ENCODE measurements around the gene LRP3. TPM values are rescaled to one million over a fixed set of nuclear protein-coding genes. Genes with fewer than 3 reads are reported as not detected.

Gene LRP3
- total RNA-seq, 1 experiment from 2014 or later: 9.9 TPM

DNA sequence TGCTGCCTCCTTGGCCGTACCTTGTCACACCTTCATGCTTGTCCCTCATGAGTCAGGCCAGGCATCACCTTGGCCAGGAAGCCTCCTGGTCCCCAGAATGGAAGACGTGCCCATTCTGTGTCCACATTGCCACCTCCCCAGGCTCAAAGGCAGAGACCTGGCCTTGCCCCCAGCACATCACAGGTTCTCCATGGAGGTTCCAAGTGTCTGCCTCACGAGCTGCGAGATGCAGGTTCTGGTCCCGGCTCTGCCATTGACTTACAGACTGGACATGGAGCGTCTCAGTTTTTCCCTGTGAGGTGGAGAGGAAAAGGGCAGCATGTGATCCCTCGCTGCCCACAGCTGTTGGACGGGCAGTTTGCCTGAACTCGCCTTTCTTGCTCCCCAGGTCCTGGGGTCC lies 40.6 kb downstream of the LRP3 start:
- DNase-seq (ENCODE audit: extremely low read depth, low read depth): no peak

GRCh38 chr19:33235269-33235995 lies 41.3 kb downstream of the LRP3 start:
- DNase-seq (ENCODE audit: extremely low read depth, low read depth): peak; percentile 64

DNA sequence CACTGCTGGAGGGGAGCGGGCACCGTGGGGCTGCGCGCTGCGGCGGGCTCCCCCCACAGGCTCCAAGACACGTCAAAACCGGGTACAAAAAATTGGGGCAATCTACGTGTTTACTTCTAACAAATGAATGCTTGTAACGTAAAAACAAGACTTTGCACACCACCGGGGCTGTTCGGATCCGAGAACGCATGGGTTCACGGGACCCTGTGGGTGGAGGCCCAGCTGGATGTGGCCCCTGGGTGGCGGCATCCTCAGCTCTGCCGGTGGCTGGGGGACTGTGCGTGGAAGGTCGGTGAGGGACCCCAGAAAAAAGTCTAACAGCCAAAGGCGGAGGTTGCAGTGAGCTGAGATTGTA lies 41.8 kb downstream of the LRP3 start:
- DNase-seq (ENCODE audit: extremely low read depth, low read depth): no peak

DNA sequence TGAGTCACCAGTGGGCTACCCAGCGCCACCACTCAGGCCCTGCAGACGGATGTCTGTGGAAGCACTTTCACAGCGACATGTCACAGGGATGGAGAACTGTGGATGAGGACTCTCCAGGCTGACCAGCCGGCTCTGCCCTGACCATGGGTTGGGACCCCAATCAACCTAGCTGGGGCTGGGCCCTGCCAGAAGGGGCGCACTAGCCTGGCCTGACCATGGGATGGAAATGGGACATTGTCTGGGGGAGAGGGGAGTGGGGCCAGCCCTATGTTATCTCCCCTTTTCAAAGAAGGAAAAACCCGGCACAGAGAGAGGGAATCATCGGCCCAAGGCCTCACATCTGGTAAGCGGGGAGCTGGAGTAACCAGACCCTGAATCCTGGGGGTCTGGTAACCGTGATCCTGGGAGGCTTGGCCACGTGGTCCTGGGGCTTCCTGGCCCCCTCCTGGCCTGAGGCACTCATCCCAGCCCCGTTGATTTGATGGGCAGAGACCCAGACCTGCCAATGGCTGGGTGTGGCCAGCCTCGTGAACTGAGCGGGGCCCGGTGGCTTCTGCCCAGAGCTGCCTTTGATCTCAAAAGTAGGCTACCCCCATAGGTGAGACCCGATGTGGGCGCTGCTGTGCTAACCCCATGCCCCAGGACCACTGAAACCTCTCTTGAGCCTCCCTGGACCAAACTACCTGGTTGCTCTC lies 42.7 kb downstream of the LRP3 start:
- DNase-seq (ENCODE audit: extremely low read depth, low read depth): no peak

DNA sequence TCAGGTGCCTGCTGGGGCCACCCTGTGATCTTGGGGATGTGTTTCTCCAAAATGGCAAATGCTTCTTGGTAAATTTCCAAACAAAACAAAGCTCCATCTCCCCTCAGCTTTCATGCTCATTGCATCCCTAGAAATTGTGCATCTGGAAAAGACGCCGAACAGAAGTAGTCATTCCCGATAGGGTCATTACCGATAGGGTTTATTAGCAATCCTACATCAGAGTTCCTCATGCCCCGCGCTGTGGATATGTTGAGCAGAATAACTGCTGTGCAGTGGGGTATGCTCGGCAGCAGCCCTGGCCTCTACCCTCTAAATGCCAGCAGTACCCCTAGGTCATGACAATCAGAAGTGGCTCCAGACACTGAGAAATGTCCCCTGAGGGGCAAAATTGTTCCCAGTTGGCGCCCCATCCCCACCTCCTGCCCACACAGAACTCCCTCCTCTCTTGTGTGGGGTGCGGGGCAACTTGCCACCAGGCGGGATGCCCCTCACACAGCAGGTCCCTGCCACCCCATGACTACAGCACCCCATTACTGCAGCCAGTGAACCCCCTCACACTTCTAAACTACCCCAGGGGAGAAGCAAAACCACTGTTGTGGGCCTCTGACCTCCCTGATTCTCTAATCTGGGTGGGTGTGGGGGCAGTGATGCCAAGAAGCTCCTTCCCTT lies 44.5 kb downstream of the LRP3 start:
- no peak for DNase-seq (ENCODE audit: extremely low read depth, low read depth)

GRCh38 chr19:33239223-33239975 lies 45.3 kb downstream of the LRP3 start:
- no peak for DNase-seq (ENCODE audit: extremely low read depth, low read depth)

DNA sequence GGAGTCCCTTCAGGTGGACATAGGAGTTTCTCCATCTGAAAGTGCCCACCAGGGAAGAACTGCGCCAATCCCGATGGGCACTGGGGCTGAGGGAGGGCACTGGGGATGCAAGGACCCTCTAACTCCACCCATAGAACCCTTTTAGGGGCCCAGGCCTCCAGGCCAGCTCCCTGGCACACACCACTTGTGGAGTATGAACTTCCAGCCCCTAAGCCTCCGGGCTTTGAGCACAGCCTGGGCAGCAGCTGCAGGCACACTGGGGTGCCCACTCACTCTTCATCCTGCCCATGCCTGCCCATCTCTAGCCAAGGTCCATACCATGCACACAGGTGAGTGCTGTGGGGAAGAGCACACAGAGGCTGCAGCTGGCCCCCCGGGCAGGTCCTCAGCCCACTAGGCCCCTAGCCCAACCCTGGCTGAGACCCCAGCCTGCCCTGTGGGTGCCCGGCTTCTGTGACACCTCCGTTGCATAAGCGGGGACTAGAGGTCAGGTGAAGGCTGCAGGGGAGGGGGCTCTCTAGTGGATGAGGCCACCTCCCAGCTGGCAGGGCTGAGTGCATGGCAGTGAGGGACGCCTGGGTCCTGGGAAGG lies 46.1 kb downstream of the LRP3 start:
- DNase-seq (ENCODE audit: extremely low read depth, low read depth): no peak

GRCh38 chr19:33241091-33241529 lies 47.0 kb downstream of the LRP3 start:
- no peak for DNase-seq (ENCODE audit: extremely low read depth, low read depth)

- no peak for DNase-seq (ENCODE audit: extremely low read depth, low read depth)
Observed at GRCh38 chr19:33241530-33242101, 47.5 kb downstream of the LRP3 start.

GRCh38 chr19:33242131-33242530 lies 48.0 kb downstream of the LRP3 start:
- no peak for DNase-seq (ENCODE audit: extremely low read depth, low read depth)

- DNase-seq (ENCODE audit: extremely low read depth, low read depth): no peak
Observed at GRCh38 chr19:33242911-33243310, 48.8 kb downstream of the LRP3 start.

- no peak for DNase-seq (ENCODE audit: extremely low read depth, low read depth)
Observed at GRCh38 chr19:33245948-33246708, 52.0 kb downstream of the LRP3 start.

DNA sequence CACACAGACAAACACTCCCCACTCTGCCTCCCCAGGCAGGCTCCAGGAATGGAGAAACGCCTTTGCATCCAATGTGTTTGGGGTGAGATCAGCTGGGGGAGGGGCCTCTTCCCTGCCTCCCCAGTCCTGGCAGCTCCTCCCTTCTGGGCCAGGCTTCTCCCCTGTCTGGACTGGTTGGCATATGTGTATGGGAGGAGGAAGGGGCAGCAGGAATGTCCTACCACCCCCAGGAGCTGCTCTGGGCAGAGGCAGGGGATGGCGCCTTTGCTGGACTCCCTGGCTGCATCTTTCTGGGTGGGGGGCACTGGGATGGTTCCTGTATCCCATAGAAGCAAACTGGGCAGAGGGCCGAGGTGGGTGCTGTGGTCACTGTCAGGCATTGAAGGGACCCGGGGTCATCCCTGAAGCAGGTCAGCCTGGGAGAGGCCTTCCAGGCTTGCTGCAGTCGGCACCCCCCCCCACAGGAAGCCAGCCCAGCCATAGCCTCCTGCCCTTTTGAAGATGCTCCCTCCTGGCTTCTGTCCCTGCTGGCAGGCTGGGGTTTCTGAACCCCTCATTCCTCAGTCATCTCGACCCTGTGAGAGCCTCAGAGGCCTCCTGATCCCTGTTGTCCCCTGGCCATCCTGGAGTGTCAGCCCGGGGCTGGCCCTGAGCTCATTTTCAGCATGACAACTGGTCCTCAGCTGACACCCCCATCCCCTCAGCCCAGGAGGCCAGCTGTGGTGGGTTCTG lies 52.7 kb downstream of the LRP3 start:
- DNase-seq (ENCODE audit: extremely low read depth, low read depth): no peak

- no peak for DNase-seq (ENCODE audit: extremely low read depth, low read depth)
Observed at GRCh38 chr19:33247441-33247819, 53.3 kb downstream of the LRP3 start.

- no peak for DNase-seq (ENCODE audit: extremely low read depth, low read depth)
Observed at GRCh38 chr19:33248104-33248503, 54.0 kb downstream of the LRP3 start.

DNA sequence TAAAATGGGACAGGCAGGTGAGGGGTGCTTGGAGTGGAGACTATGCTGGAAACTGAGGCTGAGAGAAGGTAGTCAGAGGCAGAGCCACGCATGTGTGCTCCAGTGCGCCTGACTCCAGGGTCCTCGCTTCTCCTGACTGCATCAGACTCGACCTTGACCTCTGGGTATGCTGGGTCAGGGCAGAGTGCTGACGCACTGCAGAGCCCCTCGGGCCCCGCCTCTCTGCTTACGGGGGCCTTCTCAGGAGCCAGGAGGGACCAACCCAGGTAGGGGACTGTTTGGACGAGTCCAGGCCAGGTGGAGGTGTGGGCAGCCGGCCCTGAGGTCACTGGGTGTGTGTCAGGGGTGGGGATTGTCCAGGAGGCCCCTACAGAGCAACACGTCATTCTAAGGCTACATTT lies 54.4 kb downstream of the LRP3 start:
- DNase-seq (ENCODE audit: extremely low read depth, low read depth): no peak

DNA sequence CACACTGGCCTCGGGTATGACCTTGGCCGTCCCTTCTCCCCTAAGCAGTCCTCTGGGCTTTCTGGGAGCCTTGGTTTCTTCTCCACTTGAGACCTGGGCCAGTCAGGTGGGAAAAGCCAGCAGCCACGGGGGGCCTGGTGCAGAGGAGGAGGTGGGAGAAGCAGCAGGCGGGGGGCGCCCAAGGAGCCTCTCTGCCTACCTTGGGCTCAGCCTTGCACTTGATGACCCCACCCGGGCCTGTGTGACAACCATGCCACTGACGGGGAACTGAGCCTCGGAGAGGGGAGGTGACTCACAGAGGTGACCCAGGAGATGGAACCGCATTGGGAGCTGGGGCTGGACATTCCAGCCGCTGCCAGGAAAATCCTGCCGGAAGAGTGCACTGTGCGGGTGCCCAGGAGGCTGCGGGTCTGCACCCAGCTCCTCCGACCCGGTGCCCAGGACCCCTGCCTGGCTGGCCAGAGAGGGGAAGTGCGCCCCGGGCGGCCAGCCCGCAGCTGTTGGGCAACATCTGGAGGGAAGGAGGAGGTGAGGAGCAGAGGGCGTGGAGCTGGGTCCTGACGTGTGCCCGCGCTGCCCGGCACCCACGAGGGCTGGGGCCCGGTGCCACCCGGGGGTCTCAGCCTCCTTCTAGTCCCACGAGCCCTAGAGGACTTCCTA lies 55.0 kb downstream of the LRP3 start:
- no peak for DNase-seq (ENCODE audit: extremely low read depth, low read depth)

GRCh38 chr19:33249740-33250366 lies 55.7 kb downstream of the LRP3 start:
- DNase-seq (ENCODE audit: extremely low read depth, low read depth): no peak
